Measurements from ENCODE around the gene COMMD10.

COMMD10 gene

DNA sequence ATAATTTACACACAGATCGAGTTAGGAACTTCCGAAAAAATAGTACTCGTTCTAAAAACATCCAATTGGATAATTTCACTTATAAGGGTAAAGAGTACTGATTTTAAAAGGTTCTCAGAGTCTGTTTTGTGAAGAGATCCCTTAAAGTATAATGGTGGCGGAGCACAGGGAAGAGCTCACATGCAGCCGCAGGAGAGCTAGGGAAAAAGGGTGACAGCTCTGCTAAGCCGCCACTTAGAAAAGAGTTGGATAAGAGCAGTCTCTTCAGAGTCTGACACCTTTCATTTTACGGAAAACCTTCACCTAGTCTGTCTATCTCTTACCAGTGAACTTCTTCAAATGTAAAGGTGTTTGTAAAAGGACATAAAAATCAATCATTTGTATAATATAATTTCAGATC is 149.9 kb downstream of the COMMD10 start:
- H3K27ac ChIP-seq = no peak overlapping the region
- no peak overlapping the region for H3K4me3 ChIP-seq
- TF ChIP-seq Cebpa-rat (IDR thresholded peaks at IDR 0.05) = no peak
- H3K4me2 ChIP-seq = no peak overlapping the region
- H3K9me3 ChIP-seq = no peaks in the 10 kb centered on the region
- no peak overlapping the region for H3K9ac ChIP-seq
- H4K20me1 ChIP-seq = no peaks in the 10 kb centered on the region
- H3K27me3 ChIP-seq = no peaks in the 10 kb centered on the region
- H3K36me3 ChIP-seq = peaks cover 8% of the 10 kb centered on the region; the same call in 1 of the 2 replicates
- H3K4me1 ChIP-seq = no peaks in the 10 kb centered on the region

DNA sequence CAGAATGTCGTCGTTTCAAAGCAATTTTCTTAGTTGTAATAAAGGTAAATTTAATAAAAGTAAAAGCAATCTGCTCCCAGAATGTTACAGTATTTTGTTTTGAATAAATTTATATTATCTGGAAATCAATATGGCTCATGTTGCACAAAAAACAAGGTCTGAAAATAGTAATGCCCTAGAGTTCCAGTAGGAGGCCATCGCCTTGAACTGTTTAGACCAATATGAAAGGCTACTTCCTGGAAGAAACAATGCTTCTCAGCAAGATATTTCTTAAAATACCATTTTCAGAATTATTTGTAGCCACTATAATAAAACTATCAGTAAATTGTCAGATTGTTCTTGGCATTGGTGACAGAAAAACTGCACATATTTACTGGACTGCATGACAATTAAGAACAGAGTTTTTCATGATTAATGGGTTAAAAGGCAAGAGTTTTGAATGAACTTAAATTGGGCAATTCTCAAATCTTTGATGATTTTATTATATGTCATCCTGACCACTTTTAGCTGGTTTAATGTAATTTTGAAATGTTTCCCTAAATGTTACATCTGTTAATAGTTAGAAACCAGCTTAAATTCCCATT is 153.2 kb downstream of the COMMD10 start:
- Histone ChIP-seq H3K9ac (no peak overlapping the region), H3K36me3 (peaks cover 4% of the 10 kb centered on the region; the same call in 1 of the 2 replicates), H3K27ac (no peak overlapping the region), H3K9me3 (no peaks in the 10 kb centered on the region), H3K4me1 (no peaks in the 10 kb centered on the region), H3K27me3 (no peaks in the 10 kb centered on the region), H3K4me3 (no peak overlapping the region), H3K4me2 (no peak overlapping the region), H4K20me1 (no peaks in the 10 kb centered on the region)
- no peak for TF ChIP-seq Cebpa-rat (IDR thresholded peaks at IDR 0.05)

GRCh38 chr5:116242343-116242742 is 157.5 kb downstream of the COMMD10 start:
- H4K20me1 ChIP-seq = no peaks in the 10 kb centered on the region
- H3K4me2 ChIP-seq = no peak overlapping the region
- H3K4me1 ChIP-seq = no peaks in the 10 kb centered on the region
- peaks cover 20% of the 10 kb centered on the region for H3K9me3 ChIP-seq
- H3K27ac ChIP-seq = no peak overlapping the region
- H3K9ac ChIP-seq = no peak overlapping the region
- no peaks in the 10 kb centered on the region for H3K36me3 ChIP-seq
- no peak overlapping the region for H3K4me3 ChIP-seq
- no peak for TF ChIP-seq Cebpa-rat (IDR thresholded peaks at IDR 0.05)
- H3K27me3 ChIP-seq = no peaks in the 10 kb centered on the region

- Histone ChIP-seq H3K4me1 (no peaks in the 10 kb centered on the region), H3K4me3 (no peak overlapping the region), H4K20me1 (no peaks in the 10 kb centered on the region), H3K9me3 (peaks cover 20% of the 10 kb centered on the region), H3K27me3 (no peaks in the 10 kb centered on the region), H3K27ac (no peak overlapping the region), H3K4me2 (no peak overlapping the region), H3K36me3 (0 out of 2 replicates have a peak, but pooled peaks cover 7% of the 10 kb centered on the region), H3K9ac (no peak overlapping the region)
- no peak for TF ChIP-seq Cebpa-rat (IDR thresholded peaks at IDR 0.05)
Measured at GRCh38 chr5:116248432-116248831, 163.6 kb downstream of the COMMD10 start.

DNA sequence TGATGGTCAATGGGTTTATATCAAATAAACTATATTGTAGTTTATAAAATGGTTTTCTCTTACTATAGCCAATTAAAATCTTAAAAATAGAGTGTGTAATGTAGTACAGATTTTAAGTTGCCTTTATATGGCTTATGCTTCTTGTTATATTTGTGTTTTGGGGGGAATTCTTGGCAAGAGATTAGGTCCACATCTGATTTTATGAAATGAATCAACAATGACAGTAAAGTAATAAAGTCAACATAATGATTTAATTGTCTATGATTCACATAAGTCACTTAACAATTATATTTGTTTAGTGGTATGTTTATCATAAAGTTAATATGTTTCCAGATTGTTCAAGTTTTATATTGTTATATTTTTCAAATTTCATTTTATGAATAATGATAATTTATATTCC is 164.8 kb downstream of the COMMD10 start:
- no peak for TF ChIP-seq Cebpa-rat (IDR thresholded peaks at IDR 0.05)
- Histone ChIP-seq H3K36me3 (0 out of 2 replicates have a peak, but pooled peaks cover 7% of the 10 kb centered on the region), H4K20me1 (no peaks in the 10 kb centered on the region), H3K27me3 (no peaks in the 10 kb centered on the region), H3K9ac (no peak overlapping the region), H3K4me1 (no peaks in the 10 kb centered on the region), H3K4me3 (no peak overlapping the region), H3K27ac (no peak overlapping the region), H3K4me2 (no peak overlapping the region), H3K9me3 (peaks cover 20% of the 10 kb centered on the region)

DNA sequence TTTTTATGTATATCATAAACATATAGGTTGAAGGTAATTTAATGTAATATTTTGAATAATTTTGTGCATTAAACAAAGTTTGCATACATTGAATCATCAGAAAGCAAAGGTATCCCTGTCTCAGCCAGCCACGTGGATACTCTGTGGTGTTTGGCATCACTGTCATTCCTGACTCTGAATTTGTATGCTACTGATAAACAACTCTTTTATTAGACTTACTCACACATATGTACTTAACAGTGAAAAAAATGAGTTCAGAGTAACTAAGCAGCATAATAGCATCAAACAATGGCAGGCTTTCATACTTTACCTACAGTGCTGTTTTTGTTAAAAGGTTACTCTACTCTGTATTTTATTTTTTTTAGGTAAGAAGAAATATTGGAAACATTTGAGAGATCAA is 171.9 kb downstream of the COMMD10 start:
- Histone ChIP-seq H3K4me3 (no peak overlapping the region), H3K9ac (no peak overlapping the region), H3K4me2 (no peak overlapping the region), H4K20me1 (no peaks in the 10 kb centered on the region), H3K4me1 (no peaks in the 10 kb centered on the region), H3K27me3 (no peaks in the 10 kb centered on the region), H3K9me3 (no peaks in the 10 kb centered on the region), H3K27ac (no peak overlapping the region), H3K36me3 (no peaks in the 10 kb centered on the region)
- TF ChIP-seq Cebpa-rat (IDR thresholded peaks at IDR 0.05) = no peak

- no peaks in the 10 kb centered on the region for H4K20me1 ChIP-seq
- no peak overlapping the region for H3K9ac ChIP-seq
- H3K27ac ChIP-seq = no peak overlapping the region
- H3K9me3 ChIP-seq = no peaks in the 10 kb centered on the region
- H3K27me3 ChIP-seq = no peaks in the 10 kb centered on the region
- 0 out of 2 replicates have a peak, but pooled peaks cover 4% of the 10 kb centered on the region for H3K36me3 ChIP-seq
- no peak overlapping the region for H3K4me2 ChIP-seq
- TF ChIP-seq Cebpa-rat (IDR thresholded peaks at IDR 0.05) = no peak
- H3K4me1 ChIP-seq = no peaks in the 10 kb centered on the region
- no peak overlapping the region for H3K4me3 ChIP-seq
Measured at GRCh38 chr5:116265471-116265870, 180.6 kb downstream of the COMMD10 start.

DNA sequence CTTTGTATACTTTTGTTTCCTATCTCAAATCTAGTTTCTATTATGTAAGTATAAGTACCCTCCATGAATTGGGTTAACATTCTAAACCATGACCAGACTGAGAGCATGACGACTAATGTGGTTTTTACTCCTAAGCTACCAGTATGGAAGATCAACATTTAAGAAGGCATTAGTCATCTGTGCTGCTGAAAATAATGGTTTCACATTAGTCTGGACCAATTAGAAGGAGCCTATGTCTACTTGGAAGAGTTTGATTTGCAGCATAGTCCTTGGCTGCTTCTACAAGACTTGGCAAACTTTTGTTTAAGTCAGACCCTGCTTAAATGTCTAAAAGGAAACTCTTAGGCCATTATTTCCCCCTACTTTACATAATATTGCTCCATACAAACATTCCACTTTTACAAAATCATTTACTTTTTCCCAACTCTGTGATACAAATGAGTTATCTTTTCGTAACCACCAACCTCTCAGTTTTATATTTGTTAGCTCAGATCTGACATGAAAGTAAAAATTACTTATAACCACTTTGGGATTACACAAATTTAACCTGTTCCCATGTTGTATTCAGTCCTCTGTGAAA is 186.7 kb downstream of the COMMD10 start:
- no peaks in the 10 kb centered on the region for H3K4me1 ChIP-seq
- no peak overlapping the region for H3K4me2 ChIP-seq
- peaks cover 5% of the 10 kb centered on the region for H3K9me3 ChIP-seq
- 0 out of 2 replicates have a peak, but pooled peaks cover 4% of the 10 kb centered on the region for H3K36me3 ChIP-seq
- H3K27me3 ChIP-seq = no peaks in the 10 kb centered on the region
- H3K27ac ChIP-seq = no peak overlapping the region
- no peak for TF ChIP-seq Cebpa-rat (IDR thresholded peaks at IDR 0.05)
- H3K4me3 ChIP-seq = no peak overlapping the region
- no peaks in the 10 kb centered on the region for H4K20me1 ChIP-seq
- no peak overlapping the region for H3K9ac ChIP-seq

DNA sequence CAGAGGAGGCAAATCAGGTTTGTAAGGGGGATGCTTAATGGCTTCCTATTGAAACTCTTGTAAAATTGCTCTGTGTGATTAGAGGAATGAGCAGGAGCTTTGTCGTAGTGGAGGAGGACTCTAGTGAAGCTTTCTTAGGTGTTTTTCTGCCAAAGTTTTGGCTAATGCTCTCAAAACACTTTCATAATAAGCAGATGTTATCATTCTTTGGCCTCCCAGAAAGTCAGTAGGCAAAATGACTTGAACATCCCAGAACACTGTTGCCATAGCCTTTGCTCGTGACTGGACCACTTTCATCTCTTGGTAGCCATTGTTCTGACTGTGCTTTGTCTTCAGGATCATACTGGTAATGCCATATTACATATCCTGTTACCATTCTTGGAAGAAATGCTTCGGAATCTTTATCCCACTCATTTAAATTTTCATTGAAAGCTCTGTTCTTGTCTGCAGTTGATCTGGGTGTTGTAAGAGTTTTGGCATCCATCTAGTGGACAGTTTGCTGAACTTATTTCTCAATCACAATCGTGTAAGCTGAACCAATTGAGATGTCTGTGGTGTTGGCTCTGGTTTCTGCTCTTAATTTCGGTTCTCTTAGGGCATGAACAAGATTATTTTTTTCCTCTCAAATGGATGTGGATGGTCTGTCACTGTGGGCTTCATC is 187.6 kb downstream of the COMMD10 start:
- H3K9me3 ChIP-seq = peaks cover 10% of the 10 kb centered on the region
- TF ChIP-seq Cebpa-rat (IDR thresholded peaks at IDR 0.05) = no peak
- no peak overlapping the region for H3K27ac ChIP-seq
- H4K20me1 ChIP-seq = no peaks in the 10 kb centered on the region
- no peak overlapping the region for H3K4me3 ChIP-seq
- H3K9ac ChIP-seq = no peak overlapping the region
- no peaks in the 10 kb centered on the region for H3K27me3 ChIP-seq
- 0 out of 2 replicates have a peak, but pooled peaks cover 4% of the 10 kb centered on the region for H3K36me3 ChIP-seq
- H3K4me2 ChIP-seq = no peak overlapping the region
- no peaks in the 10 kb centered on the region for H3K4me1 ChIP-seq

All from BLaER1 (cell line).